Measurements from ENCODE around the gene STX1B.

Gene STX1B

DNA sequence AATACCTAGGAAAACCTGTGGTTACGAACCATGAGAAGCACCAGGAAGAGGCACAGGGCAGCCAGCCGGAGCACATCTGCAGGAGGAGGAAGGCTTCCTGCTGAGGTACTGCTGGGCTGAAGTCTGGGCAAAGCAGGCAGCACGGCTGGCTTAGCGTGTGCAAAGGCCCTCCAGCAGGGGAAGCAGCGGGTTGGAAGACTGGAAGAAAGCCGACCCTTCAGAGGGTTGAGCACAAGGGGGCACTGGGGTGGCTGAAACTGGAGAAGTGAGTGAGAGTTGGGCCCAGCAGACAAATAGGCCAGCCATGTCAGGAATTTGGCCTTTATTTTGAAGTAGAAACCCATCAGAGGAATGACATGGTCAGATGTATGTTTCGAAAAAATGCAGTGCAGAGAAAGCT, 37.6 kb downstream of the STX1B start:
- DNase-seq, result no peak

DNA sequence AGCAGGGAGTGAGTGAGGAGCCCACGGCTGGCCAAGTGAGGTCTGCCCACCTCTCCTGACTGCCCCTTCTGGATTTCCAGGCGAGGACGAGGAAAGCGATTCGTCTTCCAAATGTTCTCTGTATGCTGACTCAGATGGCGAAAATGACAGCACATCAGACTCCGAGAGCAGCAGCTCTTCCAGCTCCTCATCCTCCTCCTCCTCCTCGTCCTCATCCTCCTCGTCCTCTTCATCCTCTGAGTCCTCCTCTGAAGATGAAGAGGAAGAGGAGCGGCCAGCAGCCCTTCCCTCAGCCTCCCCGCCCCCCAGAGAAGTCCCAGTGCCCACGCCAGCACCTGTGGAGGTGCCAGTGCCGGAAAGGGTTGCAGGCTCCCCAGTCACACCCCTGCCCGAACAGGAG, 39.1 kb downstream of the STX1B start:
- no peak for DNase-seq

DNA sequence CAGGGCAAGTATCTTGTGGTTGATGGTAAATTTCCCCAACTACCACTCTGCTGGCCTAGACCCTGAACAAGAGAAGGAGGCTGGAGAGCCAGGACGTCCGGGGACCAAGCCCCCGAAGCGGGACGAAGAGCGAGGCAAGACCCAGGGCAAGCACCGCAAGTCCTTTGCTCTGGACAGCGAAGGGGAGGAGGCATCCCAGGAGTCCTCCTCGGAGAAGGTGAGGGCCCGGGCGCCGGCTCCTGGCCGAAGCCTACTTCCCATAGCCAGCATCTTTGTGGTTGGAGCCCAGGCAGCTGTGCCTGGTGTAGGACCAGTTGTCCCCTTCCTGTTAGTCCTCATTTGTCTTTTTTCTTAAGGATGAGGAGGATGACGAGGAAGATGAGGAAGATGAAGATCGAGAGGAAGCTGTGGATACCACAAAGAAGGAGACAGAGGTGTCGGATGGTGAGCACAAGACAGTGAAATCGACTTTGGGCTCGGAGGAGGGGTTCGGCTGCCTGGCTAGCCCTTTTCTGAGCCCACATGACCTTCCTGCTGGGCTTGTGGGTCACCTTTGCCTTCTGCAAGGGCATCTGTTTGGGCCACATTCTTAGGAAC, 41.1 kb downstream of the STX1B start:
- DNase-seq, result no peak

DNA sequence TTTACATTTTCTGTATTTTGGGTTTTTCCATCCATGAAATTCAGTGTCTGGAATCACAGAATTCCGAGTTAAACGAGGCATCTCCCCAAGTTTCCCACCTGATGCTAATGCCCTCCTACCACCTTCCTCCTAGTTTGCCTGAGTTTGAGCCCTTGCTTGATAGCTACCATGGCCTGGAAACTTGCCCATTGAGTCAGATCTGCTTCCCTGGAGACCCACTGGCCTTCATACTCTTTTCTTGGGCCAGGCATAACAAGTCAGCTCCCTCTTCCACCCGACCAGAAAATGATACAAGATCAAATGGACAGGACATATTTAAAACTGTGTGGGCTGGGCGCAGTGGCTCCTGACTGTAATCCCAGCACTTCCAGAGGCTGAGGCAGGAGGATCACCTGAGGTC, 42.6 kb downstream of the STX1B start:
- no peak for DNase-seq

DNA sequence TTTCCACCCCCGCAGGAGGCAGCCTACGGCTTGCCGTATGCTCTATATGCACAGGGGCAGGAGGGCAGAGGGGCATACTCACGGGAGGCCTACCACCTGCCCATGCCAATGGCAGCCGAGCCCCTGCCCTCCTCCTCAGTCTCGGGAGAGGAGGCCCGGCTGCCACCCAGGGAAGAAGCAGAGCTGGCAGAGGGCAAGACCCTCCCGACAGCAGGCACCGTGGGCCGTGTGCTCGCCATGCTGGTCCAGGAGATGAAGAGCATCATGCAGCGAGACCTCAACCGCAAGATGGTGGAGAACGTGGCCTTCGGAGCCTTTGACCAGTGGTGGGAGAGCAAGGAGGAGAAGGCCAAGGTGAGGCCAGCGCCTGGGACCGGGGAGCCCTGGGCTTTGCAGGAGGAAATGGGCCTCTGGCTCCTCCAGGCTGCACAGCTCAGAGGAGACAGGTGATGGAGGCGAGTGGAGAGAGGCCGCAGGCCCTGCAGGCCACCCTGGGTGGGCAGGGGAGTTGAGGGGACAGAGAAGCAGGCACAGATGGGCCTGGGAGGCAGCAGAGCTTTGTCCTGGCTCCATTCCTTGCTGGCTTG, 44.3 kb downstream of the STX1B start:
- DNase-seq, result no peak

DNA sequence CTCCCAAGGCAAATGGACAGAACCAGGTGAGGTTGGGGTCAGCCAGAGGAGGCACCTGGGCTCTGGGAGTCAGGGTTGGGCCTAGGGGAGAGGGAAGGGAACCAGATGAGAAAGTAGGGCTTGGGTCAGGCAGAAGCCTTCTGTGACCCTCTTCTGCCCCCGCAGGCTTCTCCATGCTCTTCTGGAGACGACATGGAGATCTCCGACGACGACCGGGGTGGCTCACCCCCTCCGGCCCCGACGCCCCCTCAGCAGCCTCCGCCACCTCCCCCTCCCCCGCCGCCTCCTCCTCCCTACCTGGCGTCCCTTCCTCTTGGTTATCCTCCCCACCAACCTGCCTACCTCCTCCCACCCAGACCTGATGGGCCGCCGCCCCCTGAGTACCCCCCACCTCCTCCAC, 45.0 kb downstream of the STX1B start:
- DNase-seq, result no peak

DNA sequence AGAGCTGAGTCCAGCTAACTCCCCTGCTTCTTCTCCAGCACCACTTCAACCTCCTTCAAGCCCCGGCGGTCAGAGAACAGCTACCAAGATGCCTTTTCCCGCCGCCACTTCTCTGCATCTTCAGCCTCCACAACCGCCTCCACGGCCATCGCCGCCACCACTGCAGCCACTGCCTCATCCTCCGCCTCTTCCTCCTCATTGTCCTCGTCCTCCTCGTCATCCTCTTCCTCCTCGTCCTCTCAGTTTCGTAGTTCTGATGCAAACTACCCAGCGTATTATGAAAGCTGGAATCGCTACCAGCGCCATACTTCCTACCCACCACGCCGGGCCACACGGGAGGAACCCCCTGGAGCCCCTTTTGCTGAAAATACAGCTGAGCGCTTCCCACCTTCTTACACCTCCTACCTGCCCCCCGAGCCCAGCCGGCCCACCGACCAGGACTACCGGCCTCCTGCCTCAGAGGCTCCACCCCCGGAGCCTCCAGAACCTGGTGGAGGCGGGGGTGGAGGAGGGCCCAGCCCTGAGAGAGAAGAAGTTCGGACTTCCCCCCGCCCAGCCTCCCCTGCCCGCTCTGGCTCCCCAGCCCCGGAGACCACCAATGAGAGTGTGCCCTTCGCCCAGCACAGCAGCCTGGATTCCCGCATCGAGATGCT, 45.7 kb downstream of the STX1B start:
- DNase-seq, result no peak

DNA sequence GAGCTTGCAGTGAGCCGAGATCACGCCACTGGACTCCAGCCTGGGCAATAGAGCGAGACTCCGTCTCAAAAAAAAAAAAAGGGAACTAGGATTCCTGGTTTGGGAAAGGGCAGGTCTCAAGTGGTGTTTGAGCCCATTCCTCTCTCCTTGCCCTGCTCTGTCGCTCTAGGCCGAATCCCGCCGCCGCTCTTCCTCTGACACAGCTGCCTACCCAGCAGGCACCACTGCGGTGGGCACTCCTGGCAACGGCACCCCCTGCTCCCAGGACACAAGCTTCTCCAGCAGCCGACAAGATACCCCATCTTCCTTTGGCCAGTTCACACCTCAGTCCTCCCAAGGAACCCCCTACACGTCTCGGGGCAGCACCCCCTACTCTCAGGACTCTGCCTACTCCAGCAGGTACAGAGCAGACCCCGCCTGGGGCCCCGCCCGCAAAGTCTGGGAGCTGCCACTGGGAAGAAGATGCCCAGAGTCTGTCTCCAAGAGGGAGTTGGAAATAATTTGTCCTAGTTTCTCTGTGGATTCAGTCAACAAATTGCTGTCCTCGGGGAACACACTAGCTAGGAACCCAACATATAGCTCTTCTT, 46.4 kb downstream of the STX1B start:
- no peak for DNase-seq

DNA sequence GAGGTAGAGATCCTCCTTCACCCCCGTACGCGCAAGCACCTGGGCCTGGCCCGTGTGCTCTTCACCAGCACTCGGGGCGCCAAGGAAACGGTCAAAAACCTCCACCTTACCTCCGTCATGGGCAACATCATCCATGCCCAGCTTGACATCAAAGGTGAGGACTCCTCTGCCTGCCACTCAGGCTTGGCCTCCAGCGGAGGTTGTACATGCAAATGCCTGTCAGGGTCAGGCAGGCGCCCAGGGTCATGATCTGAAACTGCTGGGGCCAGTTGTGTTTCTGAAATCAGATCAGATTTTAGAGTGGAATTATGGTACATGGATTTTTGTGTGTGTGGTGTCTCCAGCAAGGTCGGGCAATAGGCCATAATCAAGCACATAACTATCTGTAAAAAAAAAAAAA, 49.1 kb downstream of the STX1B start:
- no peak for DNase-seq

DNA sequence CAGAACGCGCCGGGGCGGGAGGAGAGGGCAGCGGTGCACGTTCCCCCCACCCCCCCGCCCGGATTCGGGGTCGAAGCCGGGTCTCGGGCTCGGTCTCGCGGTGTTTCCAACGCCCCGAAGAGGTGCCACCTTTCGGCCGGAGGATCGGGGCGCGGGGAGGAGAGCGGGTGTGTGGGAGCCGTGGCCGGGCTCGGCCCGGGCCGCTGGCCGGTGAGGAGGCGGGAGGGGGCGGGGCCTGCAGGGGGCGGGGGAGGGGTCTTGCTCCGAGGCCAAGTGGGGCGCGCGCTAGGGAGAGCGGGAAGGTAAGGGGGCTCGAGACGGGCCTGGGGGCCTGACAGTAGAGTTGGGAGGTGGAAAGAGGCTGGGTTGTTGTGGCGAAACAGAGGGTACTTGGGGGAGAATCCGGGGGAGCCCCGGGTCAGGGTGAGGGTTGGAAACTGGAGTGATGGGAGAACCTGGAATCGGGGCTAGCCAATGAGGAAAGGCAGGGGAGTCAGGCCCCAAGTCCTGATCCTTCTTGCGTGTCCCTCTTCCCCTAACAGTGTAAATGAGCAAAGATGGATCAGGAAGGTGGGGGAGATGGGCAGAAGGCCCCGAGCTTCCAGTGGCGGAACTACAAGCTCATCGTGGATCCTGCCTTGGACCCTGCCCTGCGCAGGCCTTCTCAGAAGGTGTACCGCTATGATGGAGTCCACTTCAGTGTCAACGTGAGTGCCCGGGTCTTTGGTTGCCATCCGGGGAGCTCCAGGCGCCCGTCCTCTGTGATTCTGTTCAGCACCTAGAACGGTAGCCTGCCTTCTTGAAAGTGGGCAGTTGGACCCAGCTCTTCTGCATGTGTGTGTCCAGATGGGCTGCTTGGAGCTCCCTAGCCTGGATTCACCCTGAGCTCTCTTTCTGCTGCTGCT, 52.0 kb downstream of the STX1B start:
- DNase-seq, result no peak

DNA sequence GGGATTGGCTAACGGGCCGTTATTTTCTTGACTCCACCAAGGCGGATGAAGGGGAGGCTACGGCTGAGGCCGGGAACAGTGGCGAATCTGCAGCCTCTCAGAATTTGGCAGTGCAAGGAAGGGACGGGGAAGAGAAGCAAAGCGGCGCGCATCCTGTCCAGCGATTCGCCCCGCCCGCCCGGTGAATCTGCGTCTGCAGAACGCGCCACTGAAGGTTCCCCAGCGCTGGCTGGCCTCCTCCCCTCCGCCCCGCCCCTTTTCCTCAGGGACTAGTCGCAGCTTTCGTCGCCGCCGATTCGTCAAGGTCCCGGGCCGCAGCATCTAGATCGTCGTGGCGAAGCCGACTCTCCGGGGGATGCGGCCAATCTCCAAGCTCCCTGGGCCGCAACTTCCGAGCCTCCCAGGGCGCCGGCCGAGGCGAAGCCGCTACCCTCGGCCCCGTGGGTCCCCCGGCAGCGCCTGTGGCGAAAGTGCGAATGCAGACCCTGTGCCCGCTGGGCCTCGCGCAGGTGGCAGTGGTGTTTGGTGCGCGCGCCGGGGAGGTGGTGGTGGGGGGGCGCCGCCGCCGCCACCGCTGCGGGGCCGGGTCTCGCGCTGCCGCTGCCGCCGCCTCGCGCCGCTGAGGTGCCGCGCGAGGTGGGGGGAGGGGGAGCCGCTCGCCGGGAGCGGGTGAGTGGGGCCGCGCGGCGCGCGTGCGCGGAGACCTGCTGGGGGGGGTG, 52.8 kb downstream of the STX1B start, which contains the start of gene SETD1A:
Gene SETD1A, plus strand, starts transcription at position 299 of the 719 bp plus-strand sequence. CDS start 978 bp downstream, outside the sequence.
- peak; percentile 97 for DNase-seq

DNA sequence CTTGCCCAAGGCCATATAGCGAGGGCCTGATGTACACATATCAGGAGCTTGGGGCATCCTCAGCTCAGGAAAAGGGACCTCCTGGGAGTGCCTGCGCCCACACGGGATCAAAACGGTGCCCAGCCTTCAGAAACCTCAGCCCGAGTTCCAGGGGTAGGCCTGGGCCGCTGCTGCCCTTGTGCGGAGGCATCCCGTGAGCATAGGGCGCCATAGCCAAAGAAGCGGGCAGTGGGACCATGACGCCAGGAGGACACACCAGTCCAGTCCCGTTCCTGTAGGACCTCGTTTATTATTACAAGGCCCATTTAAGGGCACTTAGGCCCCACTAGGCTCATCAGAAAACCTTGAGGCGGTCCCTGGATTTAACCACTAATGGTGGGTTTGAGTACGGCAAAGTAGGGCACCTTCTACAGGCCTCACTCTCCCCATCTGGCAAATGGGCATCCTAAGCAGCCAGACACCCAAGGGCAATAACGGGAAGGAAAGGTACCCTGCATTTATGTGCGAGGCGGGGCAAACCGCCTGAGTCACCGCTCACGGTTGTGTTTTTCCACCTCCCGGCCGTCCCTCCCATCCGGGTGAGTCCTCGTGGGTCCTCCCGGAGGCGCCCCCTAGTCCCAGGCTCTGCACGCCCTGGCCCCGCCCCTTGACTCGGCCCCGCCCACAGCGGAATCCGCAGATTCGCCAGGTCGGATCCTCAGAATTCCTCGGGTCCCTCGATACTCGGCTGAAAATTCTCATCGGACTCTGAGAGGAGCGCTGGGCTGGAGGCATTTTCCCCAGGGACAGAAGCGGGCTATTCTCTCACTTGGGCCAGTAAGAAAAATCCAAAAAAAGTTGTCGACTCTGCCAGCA, 53.6 kb downstream of the STX1B start:
- DNase-seq, result peak; percentile 91

DNA sequence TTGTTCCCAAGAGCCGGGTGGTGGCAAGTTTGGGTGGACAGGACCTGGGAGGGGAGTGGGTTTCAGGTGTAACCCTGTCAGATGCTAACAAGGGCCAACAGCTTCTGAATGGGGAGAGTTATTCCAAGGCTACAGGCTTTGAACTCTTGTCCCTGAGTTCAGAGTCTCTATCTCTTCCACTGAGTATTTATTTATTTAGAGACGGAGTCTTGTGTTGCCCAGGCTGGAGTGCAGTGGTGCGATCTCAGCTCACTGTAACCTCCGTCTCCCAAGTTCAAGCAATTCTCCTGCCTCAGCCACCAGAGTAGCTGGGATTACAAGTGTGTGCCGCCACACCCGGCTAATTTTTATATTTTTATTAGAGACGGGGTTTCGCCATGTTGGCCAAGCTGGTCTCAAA, 55.4 kb downstream of the STX1B start:
- DNase-seq, result no peak

DNA sequence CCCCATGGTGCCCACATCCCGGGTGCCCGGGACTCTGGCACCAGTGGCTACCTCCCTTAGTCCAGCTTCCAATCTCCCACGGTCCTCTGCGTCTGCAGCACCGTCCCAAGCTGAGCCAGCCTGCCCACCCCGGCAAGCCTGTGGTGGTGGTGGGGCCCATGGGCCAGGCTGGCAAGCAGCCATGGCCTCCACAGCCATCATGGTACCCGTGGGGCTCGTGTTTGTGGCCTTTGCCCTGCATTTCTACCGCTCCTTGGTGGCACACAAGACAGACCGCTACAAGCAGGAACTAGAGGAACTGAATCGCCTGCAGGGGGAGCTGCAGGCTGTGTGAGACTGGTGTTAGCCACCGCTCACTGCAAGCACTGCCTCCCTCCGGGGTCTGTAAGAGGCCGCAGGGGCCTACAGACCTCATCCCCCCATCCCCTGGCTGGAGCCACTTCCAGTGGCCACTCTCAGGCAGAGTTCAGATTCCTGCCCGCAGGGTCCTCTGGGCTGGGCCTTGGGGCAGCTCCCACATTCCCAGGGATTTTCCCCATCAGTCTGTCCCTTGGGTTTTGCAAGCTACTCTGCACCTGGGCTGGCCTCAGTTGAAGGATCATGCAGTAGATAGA, 56.8 kb downstream of the STX1B start:
- peak; percentile 64 for DNase-seq

DNA sequence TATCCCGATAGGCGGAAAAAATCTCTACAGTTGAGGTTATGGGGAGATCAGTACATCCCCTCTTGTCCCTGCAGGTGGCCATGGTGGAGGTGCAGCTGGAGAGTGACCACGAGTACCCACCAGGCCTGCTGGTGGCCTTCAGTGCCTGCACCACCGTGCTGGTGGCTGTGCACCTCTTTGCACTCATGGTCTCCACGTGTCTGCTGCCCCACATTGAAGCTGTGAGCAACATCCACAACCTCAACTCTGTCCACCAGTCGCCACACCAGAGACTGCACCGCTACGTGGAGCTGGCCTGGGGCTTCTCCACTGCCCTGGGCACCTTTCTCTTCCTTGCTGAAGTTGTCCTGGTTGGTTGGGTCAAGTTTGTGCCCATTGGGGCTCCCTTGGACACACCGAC, 57.3 kb downstream of the STX1B start:
- DNase-seq, result no peak

DNA sequence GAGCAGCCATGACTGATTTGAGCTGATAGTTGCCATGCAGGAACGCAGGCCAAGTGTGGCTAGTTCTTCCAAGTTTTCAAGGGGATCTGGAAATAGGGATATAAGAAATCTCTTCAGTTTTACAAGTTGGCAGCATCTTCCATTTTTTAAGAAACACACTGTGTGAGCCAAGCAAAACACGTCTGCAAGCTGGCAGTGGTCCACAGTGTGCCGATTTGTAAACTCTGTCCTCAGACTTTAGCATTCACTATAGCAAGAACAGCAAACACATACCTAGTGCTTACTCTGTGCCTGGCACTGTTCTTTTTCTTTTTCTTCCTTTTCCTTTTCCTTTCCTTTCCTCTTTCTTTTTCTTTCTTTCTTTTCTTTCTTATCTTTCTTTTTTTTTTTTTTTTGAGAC, 58.7 kb downstream of the STX1B start:
- DNase-seq, result no peak

DNA sequence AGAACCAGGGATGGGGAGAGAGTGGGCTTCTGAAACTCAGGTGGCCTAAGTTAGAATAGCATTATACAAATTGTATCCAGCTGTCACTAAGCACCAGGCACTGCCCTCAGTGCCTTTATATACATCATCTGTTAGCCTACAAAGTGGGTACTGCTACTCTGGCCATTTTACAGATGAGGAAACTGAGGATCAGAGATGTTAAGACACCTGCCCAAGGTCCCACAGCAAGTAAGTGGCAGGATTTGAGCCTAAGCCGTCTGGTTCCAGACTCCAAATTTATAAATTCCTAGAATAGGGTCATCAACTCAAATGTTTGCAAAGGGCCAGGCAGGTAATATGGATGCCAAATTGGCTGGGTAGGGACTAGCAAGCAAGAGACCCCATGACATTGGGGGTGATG, 59.2 kb downstream of the STX1B start:
- no peak for DNase-seq

DNA sequence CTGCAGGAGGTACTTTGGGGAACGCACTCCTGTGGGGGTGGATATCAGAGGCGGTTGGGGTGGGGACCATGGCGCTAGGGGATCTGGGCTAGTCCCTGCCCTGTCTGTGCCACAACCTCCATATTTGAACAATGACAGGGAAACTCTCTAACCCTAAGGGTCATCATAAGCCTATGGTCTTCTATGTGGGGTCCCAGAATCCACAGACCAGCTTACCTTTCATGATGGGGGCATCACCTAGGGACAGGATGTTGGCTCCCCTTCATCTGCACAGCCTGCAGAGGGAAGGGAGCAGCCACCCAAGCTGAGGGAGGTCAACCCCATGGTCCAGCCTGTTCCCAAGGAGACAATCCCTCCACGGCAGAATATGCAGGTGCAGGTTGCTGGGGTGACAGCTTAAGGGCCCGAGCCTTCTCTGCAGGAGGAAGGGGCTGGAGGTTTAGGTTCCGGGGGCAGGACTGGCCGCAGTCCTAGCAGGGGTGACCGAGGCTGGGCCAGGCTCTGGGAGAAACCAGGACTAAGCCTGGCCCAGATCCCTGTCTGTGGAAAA, 59.8 kb downstream of the STX1B start:
- DNase-seq, result no peak

DNA sequence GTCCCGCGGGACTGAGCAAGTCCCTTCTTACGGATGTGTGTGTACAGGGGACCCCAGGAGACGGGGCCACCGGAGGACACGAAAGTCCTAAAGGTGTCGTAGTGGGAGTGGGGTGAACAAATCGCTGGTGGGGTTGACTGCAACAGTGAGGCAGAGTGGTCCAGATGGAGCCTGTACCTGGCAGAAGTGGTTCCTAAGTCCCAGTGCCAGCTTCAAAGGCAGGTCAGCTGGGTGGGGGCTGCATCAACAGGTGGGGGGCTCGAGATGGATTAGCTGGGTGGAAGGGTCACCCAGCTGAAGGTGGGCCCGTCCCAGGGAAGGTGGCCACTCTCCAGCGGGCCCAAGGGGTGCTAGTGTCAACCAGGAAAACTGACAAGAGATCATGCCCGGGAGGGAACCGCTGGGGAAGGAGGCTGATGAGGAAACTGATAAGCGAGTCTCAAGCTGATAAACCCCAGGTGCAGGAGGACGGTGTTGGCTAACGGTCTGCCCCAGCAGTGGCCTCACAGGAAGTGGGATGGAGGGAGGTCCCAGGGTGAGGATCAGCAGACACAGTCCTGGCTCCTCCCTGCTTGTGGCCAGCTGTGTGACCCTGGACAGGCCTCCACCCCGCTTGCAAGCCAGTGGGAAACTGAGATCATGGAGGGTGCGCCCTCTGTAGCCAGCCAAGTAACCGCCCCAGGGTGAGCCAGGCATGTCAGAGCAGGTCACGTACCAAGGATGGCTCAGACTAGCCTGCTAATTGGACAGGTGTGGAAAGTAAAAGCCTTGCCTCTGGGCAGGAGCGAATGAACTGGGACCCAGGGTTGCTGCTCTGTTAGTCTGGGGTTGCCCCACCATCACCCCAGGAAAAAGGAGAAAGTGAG, 60.6 kb downstream of the STX1B start:
- DNase-seq, result peak; percentile 25
